Keratinocyte (primary cell): Measurements from ENCODE around the gene ARMH2. TPM values are rescaled to one million over a fixed set of nuclear protein-coding genes. Genes with fewer than 3 reads are reported as not detected.

Experiments used
- DNase-seq: peaks from one replicate; pipeline ENCODE4 v3.0.0-alpha.2; 2011; ENCODE audit warnings: low read depth, missing footprints, low spot score
- FAIRE-seq: peaks from 2 replicates; lab custom pipeline; 2011; peaks lifted over from hg19 to GRCh38; lab: Jason Lieb, UNC
- H2AFZ ChIP-seq: 2 replicates; pipeline ENCODE4 v1.6.0; 2012; ENCODE audit warnings: low read length, control low read depth, inconsistent platforms; ENCODE audit not compliant: control insufficient read depth
- H3K27ac ChIP-seq: 2 replicates; pipeline ENCODE4 v1.5.1; 2011; ENCODE audit warnings: low read length; ENCODE audit not compliant: control insufficient read depth, insufficient read depth
- H3K27me3 ChIP-seq: 3 replicates; pipeline ENCODE4 v1.6.0; 2011; ENCODE audit warnings: low read length; ENCODE audit not compliant: control insufficient read depth, insufficient read depth; ENCODE audit errors: extremely low read depth
- H3K36me3 ChIP-seq, 2 experiments: 2 replicates in 1 of 2; 3 replicates in 1 of 2; pipeline ENCODE4 v1.5.1; 2011; ENCODE audit warnings: low read length in 2 of 2, mild to moderate bottlenecking in 1 of 2; ENCODE audit not compliant: control insufficient read depth in 2 of 2, insufficient read depth in 2 of 2; ENCODE audit errors: extremely low read depth in 1 of 2
- H3K4me1 ChIP-seq: 3 replicates; pipeline ENCODE4 v1.5.1; 2011; ENCODE audit warnings: low read length; ENCODE audit not compliant: control insufficient read depth, insufficient read depth; ENCODE audit errors: extremely low read depth
- H3K4me2 ChIP-seq: 3 replicates; pipeline ENCODE4 v1.6.0; 2011; ENCODE audit warnings: low read depth, low read length; ENCODE audit not compliant: control insufficient read depth, insufficient read depth; ENCODE audit errors: extremely low read depth
- H3K4me3 ChIP-seq, 3 experiments: fragments of 200-600 bp in 1 of 3; sonication (generic) in 1 of 3; 2 replicates in 2 of 3; 3 replicates in 1 of 3; pipeline ENCODE4 v1.5.1; 2011 to 2016; ENCODE audit warnings: low read length in 3 of 3, mild to moderate bottlenecking in 3 of 3, control low read depth in 2 of 3, inconsistent platforms in 1 of 3, low read depth in 1 of 3, mixed read lengths in 1 of 3, mixed run types in 1 of 3, moderate library complexity in 1 of 3; ENCODE audit not compliant: control insufficient read depth in 2 of 3, insufficient read depth in 2 of 3; ENCODE audit errors: extremely low read depth in 1 of 3
- H3K79me2 ChIP-seq: 2 replicates; pipeline ENCODE4 v1.6.0; 2012; ENCODE audit warnings: low read length; ENCODE audit not compliant: control insufficient read depth, insufficient read depth
- H3K9ac ChIP-seq: 3 replicates; pipeline ENCODE4 v1.6.0; 2011; ENCODE audit warnings: low read length; ENCODE audit not compliant: control insufficient read depth, insufficient read depth; ENCODE audit errors: extremely low read depth
- H3K9me1 ChIP-seq: 3 replicates; pipeline ENCODE4 v1.6.0; 2011; ENCODE audit warnings: low read length; ENCODE audit not compliant: control insufficient read depth, insufficient read depth; ENCODE audit errors: extremely low read depth
- H3K9me3 ChIP-seq: 2 replicates; pipeline ENCODE4 v1.5.1; 2012; ENCODE audit warnings: low read depth, low read length; ENCODE audit not compliant: control insufficient read depth
- H4K20me1 ChIP-seq: 3 replicates; pipeline ENCODE4 v1.6.0; 2011; ENCODE audit warnings: low read length; ENCODE audit not compliant: control insufficient read depth, insufficient read depth; ENCODE audit errors: extremely low read depth
- EZH2 ChIP-seq: IDR thresholded peaks from one replicate; pipeline ENCODE4 v1.6.1; 2012; ENCODE audit warnings: inconsistent platforms, mild to moderate bottlenecking, low read length, moderate library complexity
- dilution Hi-C: fragments of 300-500 bp; cut with MboI; formaldehyde crosslinking; loops from one replicate; pipeline ENCODE4 v1.7.0; 2020; ENCODE audit warnings: low sequenced_read_pairs; ENCODE audit not compliant: extremely low pct_ligation_motif_present
- polyA plus RNA-seq, 5 experiments: library from polyadenylated mRNA; depleted of rRNA in 3 of 5; stranded (reverse) in 3 of 5; stranded (forward) in 1 of 5; unstranded in 1 of 5; fragments of >200 nt; gene quantifications; 1 replicate in 1 of 5; 2 replicates in 3 of 5; 3 replicates in 1 of 5; pipeline versions ENCODE4 v1.2.1 to v1.2.3, GENCODE V29; 2011 to 2012; ENCODE audit warnings: missing spikeins in 2 of 5, low read depth in 1 of 5, low replicate concordance in 1 of 5
- TF ChIP-seq, protein P1 (sequence below), 3 experiments: IDR thresholded peaks in 1 of 3; conservative IDR thresholded peaks in 1 of 3; optimal IDR thresholded peaks in 1 of 3; 2 replicates in 2 of 3; 3 replicates in 1 of 3; pipeline versions ENCODE3 to v1.5.1; 2011; ENCODE audit warnings: low read length in 3 of 3, mild to moderate bottlenecking in 3 of 3, moderate library complexity in 2 of 3, control low read depth in 1 of 3, inconsistent platforms in 1 of 3; ENCODE audit not compliant: insufficient read depth in 2 of 3; ENCODE audit errors: extremely low read depth in 1 of 3

The ARMH2 gene
- polyA plus RNA-seq, 1 donor (not counting 4 experiments of a cell fraction or from before 2014, with no cell fraction given), result not detected

DNA sequence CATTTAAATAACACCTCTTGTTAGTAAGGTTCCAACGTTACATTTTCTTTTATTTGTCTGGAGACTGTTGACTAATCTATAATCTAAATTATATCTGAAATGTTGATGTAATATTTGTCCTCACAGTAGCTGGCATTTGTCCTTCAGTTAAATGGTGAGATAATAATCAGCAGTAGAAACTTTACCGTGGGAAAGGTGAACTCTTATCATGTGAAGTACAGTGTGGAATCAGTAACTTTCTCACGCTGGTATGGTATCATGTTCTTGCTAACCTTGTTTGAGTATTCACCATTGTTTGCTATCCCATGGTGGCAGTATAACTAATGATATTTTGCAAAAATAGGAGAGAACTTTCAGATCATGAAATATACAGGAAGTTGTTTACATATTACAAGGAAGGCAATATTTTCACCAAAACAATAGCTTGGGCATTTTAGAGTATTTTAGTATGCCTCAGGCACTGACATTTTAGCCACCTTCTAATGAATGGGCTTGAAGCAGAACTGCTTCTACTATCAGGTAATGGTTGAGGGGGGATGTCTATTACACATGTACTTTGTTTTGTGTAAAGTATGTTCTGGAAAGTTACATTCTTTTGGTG is 19.2 kb downstream of the ARMH2 start:
- no peaks in the 10 kb centered on the region for H3K9me3 ChIP-seq
- H4K20me1 ChIP-seq, result peaks cover 4% of the 10 kb centered on the region
- no peak overlapping the region for H3K27ac ChIP-seq
- H3K79me2 ChIP-seq, result peaks cover 56% of the 10 kb centered on the region
- H3K9ac ChIP-seq, result no peak overlapping the region
- dilution Hi-C loops, result no loop called here
- H3K27me3 ChIP-seq, result no peaks in the 10 kb centered on the region
- peaks cover 18% of the 10 kb centered on the region for H3K4me1 ChIP-seq
- H3K36me3 ChIP-seq, result peaks cover 2 to 15% of the 10 kb centered on the region in 2 experiments
- FAIRE-seq, result no peak
- H3K4me3 ChIP-seq, result no peak overlapping the region
- TF ChIP-seq EZH2, result no peak
- TF ChIP-seq, protein P1, sequence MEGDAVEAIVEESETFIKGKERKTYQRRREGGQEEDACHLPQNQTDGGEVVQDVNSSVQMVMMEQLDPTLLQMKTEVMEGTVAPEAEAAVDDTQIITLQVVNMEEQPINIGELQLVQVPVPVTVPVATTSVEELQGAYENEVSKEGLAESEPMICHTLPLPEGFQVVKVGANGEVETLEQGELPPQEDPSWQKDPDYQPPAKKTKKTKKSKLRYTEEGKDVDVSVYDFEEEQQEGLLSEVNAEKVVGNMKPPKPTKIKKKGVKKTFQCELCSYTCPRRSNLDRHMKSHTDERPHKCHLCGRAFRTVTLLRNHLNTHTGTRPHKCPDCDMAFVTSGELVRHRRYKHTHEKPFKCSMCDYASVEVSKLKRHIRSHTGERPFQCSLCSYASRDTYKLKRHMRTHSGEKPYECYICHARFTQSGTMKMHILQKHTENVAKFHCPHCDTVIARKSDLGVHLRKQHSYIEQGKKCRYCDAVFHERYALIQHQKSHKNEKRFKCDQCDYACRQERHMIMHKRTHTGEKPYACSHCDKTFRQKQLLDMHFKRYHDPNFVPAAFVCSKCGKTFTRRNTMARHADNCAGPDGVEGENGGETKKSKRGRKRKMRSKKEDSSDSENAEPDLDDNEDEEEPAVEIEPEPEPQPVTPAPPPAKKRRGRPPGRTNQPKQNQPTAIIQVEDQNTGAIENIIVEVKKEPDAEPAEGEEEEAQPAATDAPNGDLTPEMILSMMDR (optimal IDR thresholded peaks at IDR 0.05 in 1 of 3, IDR thresholded peaks at IDR 0.05 in 1 of 3, conservative IDR thresholded peaks at IDR 0.05 in 1 of 3; ENCODE audit: extremely low read depth in 1 of 3, insufficient read depth in 2 of 3, low read length in 3 of 3), result no peak
- H2AFZ ChIP-seq, result peak overlapping the region; percentile 2
- H3K9me1 ChIP-seq, result no peaks in the 10 kb centered on the region
- no peak for DNase-seq
- H3K4me2 ChIP-seq, result no peak overlapping the region

DNA sequence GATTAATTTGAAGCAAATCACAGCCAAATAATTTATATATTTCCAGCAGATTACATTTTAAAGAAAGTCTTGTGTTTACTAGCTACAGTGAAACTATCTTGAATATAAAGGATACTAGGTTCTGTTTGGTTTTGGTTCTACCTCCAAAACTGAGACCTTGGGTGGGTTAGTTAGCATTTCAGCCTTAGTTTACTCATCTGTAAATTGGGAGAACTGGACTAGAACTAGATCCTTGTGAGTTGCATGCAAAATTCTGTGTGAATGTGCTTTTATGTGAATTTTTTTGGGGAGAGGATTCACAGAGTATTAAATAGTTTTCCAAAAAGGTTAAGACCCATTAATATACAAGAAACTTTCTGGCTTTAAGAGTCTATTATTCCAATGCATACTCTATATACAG is 19.8 kb downstream of the ARMH2 start:
- DNase-seq (no peak), FAIRE-seq (no peak)
- Histone ChIP-seq H3K4me1 (peaks cover 18% of the 10 kb centered on the region), H3K36me3 (peaks cover 2 to 15% of the 10 kb centered on the region in 2 experiments), H3K9me1 (no peaks in the 10 kb centered on the region), H3K9ac (no peak overlapping the region), H3K79me2 (peaks cover 56% of the 10 kb centered on the region), H2AFZ (no peak overlapping the region), H3K27me3 (no peaks in the 10 kb centered on the region), H3K27ac (no peak overlapping the region), H3K4me2 (no peak overlapping the region), H3K4me3 (no peak overlapping the region), H3K9me3 (no peaks in the 10 kb centered on the region), H4K20me1 (peaks cover 4% of the 10 kb centered on the region)
- dilution Hi-C loops, result no loop called here
- no peak for TF ChIP-seq EZH2
- TF ChIP-seq, protein P1 (optimal IDR thresholded peaks at IDR 0.05 in 1 of 3, IDR thresholded peaks at IDR 0.05 in 1 of 3, conservative IDR thresholded peaks at IDR 0.05 in 1 of 3; ENCODE audit: extremely low read depth in 1 of 3, insufficient read depth in 2 of 3, low read length in 3 of 3), result no peak
